ENCODE measurements around the gene TGFBR1. TPM values are rescaled to one million over a fixed set of nuclear protein-coding genes. Genes with fewer than 3 reads are reported as not detected.

TGFBR1 gene
- total RNA-seq, 2 experiments from 2014 or later: 12.9 to 14.6 TPM

DNA sequence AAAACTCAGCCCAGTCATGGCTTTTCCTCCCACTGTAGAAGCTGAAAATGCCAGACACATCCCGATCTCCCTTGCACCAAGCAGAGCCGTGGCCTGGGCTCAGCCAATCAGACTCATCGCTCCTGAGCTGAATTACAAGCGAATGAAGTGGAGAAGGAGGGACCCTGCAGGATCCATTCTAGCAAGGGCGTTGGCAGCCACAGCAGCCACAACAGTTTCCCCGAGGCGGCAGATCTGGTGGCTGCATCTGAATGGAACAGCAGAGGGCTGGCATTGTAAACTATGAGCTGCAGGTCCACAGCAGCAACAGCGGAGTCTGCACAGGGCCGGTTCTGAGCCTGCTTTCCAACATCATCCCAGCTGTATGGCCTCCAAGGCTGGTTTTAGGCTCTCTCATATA lies 93.1 kb downstream of the TGFBR1 start:
- no peaks in the 10 kb centered on the region for H3K36me3 Mint-ChIP-seq (ENCODE audit: low read depth)
- ChIA-PET CTCF (interaction anchor here (1.0 to 1.9 kb wide), 2 partner anchors 14 to 15 kb away, joined by 3 to 4 read pairs; no protein-coding TSS in a partner anchor), POLR2A (no interaction called here)
- Histone ChIP-seq H3K27ac (ENCODE audit: low read depth in 1 of 2, low read length in 2 of 2) (no peak overlapping the region), H3K9me3 (ENCODE audit: control insufficient read depth in 1 of 2, insufficient read depth in 1 of 2, low read length in 2 of 2) (no peaks in the 10 kb centered on the region), H3K36me3 (ENCODE audit: insufficient read depth, low read length) (no peaks in the 10 kb centered on the region), H3K27me3 (ENCODE audit: control insufficient read depth in 1 of 2, insufficient read depth in 2 of 2, low read length in 2 of 2) (no peaks in the 10 kb centered on the region), H3K4me1 (ENCODE audit: insufficient read depth, low read length) (no peaks in the 10 kb centered on the region), H3K4me3 (ENCODE audit: low read length) (no peak overlapping the region)
- DNase-seq (no peak), ATAC-seq (ENCODE audit: poor library complexity) (no peak)
- no peak overlapping the region for H3K27ac Mint-ChIP-seq
- H3K4me1 Mint-ChIP-seq (ENCODE audit: low read depth): no peaks in the 10 kb centered on the region
- no peaks in the 10 kb centered on the region for H3K27me3 Mint-ChIP-seq
- intact Hi-C loops (cut with DNase I, micrococcal nuclease): no loop called here
- H3K9me3 Mint-ChIP-seq: no peaks in the 10 kb centered on the region
- TF ChIP-seq, protein P1, sequence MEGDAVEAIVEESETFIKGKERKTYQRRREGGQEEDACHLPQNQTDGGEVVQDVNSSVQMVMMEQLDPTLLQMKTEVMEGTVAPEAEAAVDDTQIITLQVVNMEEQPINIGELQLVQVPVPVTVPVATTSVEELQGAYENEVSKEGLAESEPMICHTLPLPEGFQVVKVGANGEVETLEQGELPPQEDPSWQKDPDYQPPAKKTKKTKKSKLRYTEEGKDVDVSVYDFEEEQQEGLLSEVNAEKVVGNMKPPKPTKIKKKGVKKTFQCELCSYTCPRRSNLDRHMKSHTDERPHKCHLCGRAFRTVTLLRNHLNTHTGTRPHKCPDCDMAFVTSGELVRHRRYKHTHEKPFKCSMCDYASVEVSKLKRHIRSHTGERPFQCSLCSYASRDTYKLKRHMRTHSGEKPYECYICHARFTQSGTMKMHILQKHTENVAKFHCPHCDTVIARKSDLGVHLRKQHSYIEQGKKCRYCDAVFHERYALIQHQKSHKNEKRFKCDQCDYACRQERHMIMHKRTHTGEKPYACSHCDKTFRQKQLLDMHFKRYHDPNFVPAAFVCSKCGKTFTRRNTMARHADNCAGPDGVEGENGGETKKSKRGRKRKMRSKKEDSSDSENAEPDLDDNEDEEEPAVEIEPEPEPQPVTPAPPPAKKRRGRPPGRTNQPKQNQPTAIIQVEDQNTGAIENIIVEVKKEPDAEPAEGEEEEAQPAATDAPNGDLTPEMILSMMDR (IDR thresholded peaks at IDR 0.05): no peak
- H3K4me3 Mint-ChIP-seq: no peak overlapping the region

GRCh38 chr9:99199938-99200539 lies 95.1 kb downstream of the TGFBR1 start:
- Histone ChIP-seq H3K27me3 (ENCODE audit: control insufficient read depth in 1 of 2, insufficient read depth in 2 of 2, low read length in 2 of 2) (no peaks in the 10 kb centered on the region), H3K36me3 (ENCODE audit: insufficient read depth, low read length) (no peaks in the 10 kb centered on the region), H3K4me3 (ENCODE audit: low read length) (no peak overlapping the region), H3K9me3 (ENCODE audit: control insufficient read depth in 1 of 2, insufficient read depth in 1 of 2, low read length in 2 of 2) (no peaks in the 10 kb centered on the region), H3K4me1 (ENCODE audit: insufficient read depth, low read length) (no peaks in the 10 kb centered on the region), H3K27ac (ENCODE audit: low read depth in 1 of 2, low read length in 2 of 2) (no peak overlapping the region)
- Mint-ChIP-seq H3K4me3 (no peak overlapping the region), H3K27me3 (no peaks in the 10 kb centered on the region), H3K4me1 (ENCODE audit: low read depth) (no peaks in the 10 kb centered on the region), H3K27ac (no peak overlapping the region), H3K36me3 (ENCODE audit: low read depth) (no peaks in the 10 kb centered on the region), H3K9me3 (no peaks in the 10 kb centered on the region)
- POLR2A ChIA-PET: no interaction called here
- TF ChIP-seq, protein P1 (IDR thresholded peaks at IDR 0.05): no peak
- CTCF ChIA-PET: no interaction called here
- no peak for DNase-seq
- intact Hi-C loops (cut with DNase I, micrococcal nuclease): no loop called here
- ATAC-seq (ENCODE audit: poor library complexity): no peak

GRCh38 chr9:99201603-99202002 lies 96.7 kb downstream of the TGFBR1 start:
- H3K4me3 Mint-ChIP-seq: no peak overlapping the region
- no peaks in the 10 kb centered on the region for H3K36me3 ChIP-seq (ENCODE audit: insufficient read depth, low read length)
- no peaks in the 10 kb centered on the region for H3K36me3 Mint-ChIP-seq (ENCODE audit: low read depth)
- peaks cover 5% of the 10 kb centered on the region for H3K9me3 Mint-ChIP-seq
- no peaks in the 10 kb centered on the region for H3K27me3 ChIP-seq (ENCODE audit: control insufficient read depth in 1 of 2, insufficient read depth in 2 of 2, low read length in 2 of 2)
- no peak overlapping the region for H3K4me3 ChIP-seq (ENCODE audit: low read length)
- ATAC-seq (ENCODE audit: poor library complexity): no peak
- TF ChIP-seq, protein P1 (IDR thresholded peaks at IDR 0.05): no peak
- H3K27ac ChIP-seq (ENCODE audit: low read depth in 1 of 2, low read length in 2 of 2): no peak overlapping the region
- H3K27me3 Mint-ChIP-seq: no peaks in the 10 kb centered on the region
- intact Hi-C loops (cut with DNase I, micrococcal nuclease): no loop called here
- no peak for DNase-seq
- H3K4me1 ChIP-seq (ENCODE audit: insufficient read depth, low read length): no peaks in the 10 kb centered on the region
- ChIA-PET CTCF (no interaction called here), POLR2A (no interaction called here)
- H3K27ac Mint-ChIP-seq: no peak overlapping the region
- no peaks in the 10 kb centered on the region for H3K4me1 Mint-ChIP-seq (ENCODE audit: low read depth)
- peaks cover 1 to 5% of the 10 kb centered on the region in 2 experiments for H3K9me3 ChIP-seq (ENCODE audit: control insufficient read depth in 1 of 2, insufficient read depth in 1 of 2, low read length in 2 of 2)

Other genes with a start within 250 kb of the TGFBR1 start
- not detected for gene COL15A1, start 161.2 kb upstream of the TGFBR1 start, total RNA-seq
- gene ALG2, start 116.8 kb downstream of the TGFBR1 start, total RNA-seq: 10 to 100 TPM; 18.1 to 19.9 TPM
- gene SEC61B, start 117.2 kb downstream of the TGFBR1 start, total RNA-seq: 10 to 100 TPM; 83.4 to 84.2 TPM